Neural crest cell (in vitro differentiated cells): ENCODE results near the gene FHDC1. TPM values are rescaled to one million over a fixed set of nuclear protein-coding genes. Genes with fewer than 3 reads are reported as not detected.

Source experiments
- DNase-seq: peaks from one replicate; pipeline ENCODE4 v3.0.0; 2021; ENCODE audit warnings: low read depth, mixed read lengths, low spot score
- H3K27ac Mint-ChIP-seq: one replicate; pipeline ENCODE4 v1.8.0; 2021; ENCODE audit warnings: mild to moderate bottlenecking, mixed read lengths; ENCODE audit not compliant: unreplicated experiment
- H3K27me3 Mint-ChIP-seq: 2 replicates; pipeline ENCODE4 v1.8.0; 2021; ENCODE audit warnings: low read depth, mild to moderate bottlenecking, mixed read lengths
- H3K36me3 Mint-ChIP-seq: 2 replicates; pipeline ENCODE4 v1.8.0; 2021; ENCODE audit warnings: low read depth, mild to moderate bottlenecking, mixed read lengths
- H3K4me1 Mint-ChIP-seq: 2 replicates; pipeline ENCODE4 v1.8.0; 2021; ENCODE audit warnings: mixed read lengths
- H3K4me3 Mint-ChIP-seq: one replicate; pipeline ENCODE4 v1.8.0; 2021; ENCODE audit warnings: mild to moderate bottlenecking, mixed read lengths
- H3K9me3 Mint-ChIP-seq: 2 replicates; pipeline ENCODE4 v1.8.0; 2021; ENCODE audit warnings: mixed read lengths
- total RNA-seq: library from RNA; stranded (reverse); gene quantifications from 2 replicates; pipeline ENCODE4 v1.2.1, GENCODE V29; 2021
- TF ChIP-seq, protein P1 (sequence below): fragments of 200-600 bp; sonication (generic); conservative IDR thresholded peaks from 2 replicates; pipeline ENCODE4 v1.5.0; 2021; ENCODE audit warnings: antibody characterized with exemption, mild to moderate bottlenecking

The FHDC1 gene
- total RNA-seq, 1 donor from 2014 or later = 52.0 TPM

DNA sequence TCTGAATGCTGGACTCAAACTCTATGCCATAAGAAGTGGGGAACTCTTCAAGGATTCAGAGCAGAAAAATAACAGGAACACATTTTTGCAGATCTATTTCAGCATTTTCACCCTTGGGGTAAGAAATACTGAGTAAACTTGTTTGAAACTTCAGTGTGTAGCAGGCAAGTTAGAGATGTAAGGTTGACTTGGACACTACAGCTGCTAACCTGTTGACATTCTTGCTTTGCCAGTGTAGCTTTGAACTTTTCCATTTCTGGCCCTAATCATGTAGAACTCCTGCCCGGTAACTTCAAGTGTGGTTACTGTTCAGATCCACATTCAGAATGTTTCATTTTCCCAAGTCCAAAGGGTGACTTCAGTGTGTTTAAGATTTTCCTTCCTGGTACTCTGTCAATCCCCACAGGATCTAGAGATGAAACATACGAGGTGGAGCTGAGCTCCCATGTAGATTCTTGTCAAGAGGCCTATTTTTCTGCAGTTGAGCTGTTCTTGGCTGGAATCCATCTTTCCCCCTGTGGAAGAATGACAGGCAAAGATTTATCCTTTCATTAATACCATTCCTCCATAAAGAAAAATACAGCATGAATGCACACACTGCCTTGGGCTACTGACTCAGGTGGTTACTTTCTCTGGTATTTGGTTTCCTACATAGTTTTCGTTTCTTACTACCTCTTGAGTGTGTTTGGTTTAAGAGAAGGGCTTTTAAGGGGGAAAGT, 34.1 kb downstream of the FHDC1 start:
- TF ChIP-seq, protein P1, sequence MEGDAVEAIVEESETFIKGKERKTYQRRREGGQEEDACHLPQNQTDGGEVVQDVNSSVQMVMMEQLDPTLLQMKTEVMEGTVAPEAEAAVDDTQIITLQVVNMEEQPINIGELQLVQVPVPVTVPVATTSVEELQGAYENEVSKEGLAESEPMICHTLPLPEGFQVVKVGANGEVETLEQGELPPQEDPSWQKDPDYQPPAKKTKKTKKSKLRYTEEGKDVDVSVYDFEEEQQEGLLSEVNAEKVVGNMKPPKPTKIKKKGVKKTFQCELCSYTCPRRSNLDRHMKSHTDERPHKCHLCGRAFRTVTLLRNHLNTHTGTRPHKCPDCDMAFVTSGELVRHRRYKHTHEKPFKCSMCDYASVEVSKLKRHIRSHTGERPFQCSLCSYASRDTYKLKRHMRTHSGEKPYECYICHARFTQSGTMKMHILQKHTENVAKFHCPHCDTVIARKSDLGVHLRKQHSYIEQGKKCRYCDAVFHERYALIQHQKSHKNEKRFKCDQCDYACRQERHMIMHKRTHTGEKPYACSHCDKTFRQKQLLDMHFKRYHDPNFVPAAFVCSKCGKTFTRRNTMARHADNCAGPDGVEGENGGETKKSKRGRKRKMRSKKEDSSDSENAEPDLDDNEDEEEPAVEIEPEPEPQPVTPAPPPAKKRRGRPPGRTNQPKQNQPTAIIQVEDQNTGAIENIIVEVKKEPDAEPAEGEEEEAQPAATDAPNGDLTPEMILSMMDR = no peak
- no peaks in the 10 kb centered on the region for H3K4me1 Mint-ChIP-seq
- no peak overlapping the region for H3K27ac Mint-ChIP-seq
- no peaks in the 10 kb centered on the region for H3K27me3 Mint-ChIP-seq
- peaks cover 14% of the 10 kb centered on the region for H3K36me3 Mint-ChIP-seq
- no peak overlapping the region for H3K4me3 Mint-ChIP-seq
- DNase-seq = no peak
- H3K9me3 Mint-ChIP-seq = no peaks in the 10 kb centered on the region

DNA sequence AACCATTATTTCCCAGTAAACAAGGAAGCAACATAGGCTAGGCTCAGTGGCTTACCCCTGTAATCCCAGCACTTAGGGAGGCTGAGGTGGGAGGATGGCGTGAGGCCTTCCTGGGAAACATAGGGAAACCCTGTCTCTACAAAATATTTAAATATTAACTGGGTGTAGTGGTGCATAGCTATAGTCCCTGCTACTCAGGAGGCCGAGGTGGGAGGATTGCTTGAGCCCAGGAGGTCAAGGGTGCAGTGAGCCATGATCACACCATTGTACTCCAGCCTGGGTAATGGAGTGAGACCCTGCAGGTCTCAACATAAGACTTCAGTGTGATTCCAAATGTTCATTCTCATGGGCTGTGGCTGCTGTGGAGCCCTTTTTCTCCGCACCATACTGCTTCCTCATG, 34.9 kb downstream of the FHDC1 start:
- no peak overlapping the region for H3K27ac Mint-ChIP-seq
- no peaks in the 10 kb centered on the region for H3K9me3 Mint-ChIP-seq
- no peaks in the 10 kb centered on the region for H3K4me1 Mint-ChIP-seq
- no peaks in the 10 kb centered on the region for H3K27me3 Mint-ChIP-seq
- H3K4me3 Mint-ChIP-seq = no peak overlapping the region
- TF ChIP-seq, protein P1 = no peak
- DNase-seq = no peak
- peaks cover 14% of the 10 kb centered on the region for H3K36me3 Mint-ChIP-seq

DNA sequence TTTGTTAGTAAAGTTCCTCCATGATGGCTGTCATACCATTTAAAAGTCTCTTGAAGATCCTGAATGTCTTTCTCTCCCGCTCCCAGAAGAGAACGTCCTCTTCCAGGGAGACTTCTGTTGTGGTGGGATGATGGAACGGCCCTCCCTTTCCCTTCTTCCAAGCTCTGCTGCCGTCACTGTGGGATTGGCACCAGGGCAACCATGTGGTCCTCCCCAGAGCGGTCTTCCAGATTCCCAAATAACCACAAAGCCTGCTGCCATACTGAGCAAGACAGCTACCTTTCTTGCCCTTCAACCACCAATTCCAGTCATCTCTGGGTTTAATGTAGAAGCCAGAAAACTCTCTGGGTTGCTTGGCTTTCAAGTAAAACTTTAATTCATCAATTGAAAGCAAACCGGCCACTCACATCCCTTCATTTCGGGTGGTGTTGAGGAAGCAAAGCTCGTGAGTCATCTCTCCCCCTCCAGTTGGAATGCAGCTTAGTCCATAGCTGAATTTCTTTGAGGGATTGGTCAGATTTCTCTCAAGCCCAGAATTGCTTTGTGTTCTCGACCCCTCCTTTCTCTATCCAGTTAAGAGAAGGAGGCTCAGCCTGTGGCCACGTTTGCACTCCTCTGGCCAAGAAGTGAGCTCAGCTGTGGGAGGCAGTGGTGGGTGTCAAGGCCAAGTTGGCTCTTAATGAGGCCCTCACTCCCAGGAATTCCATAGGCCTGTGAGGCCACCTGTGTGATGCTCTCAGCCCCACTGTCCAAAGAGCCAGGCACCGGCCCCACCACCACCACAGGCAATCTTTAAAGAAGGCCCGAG, 36.9 kb downstream of the FHDC1 start:
- H3K4me3 Mint-ChIP-seq = no peak overlapping the region
- TF ChIP-seq, protein P1 = no peak
- no peak for DNase-seq
- H3K9me3 Mint-ChIP-seq = no peaks in the 10 kb centered on the region
- no peaks in the 10 kb centered on the region for H3K4me1 Mint-ChIP-seq
- H3K27me3 Mint-ChIP-seq = no peaks in the 10 kb centered on the region
- H3K27ac Mint-ChIP-seq = no peak overlapping the region
- peaks cover 14% of the 10 kb centered on the region for H3K36me3 Mint-ChIP-seq

DNA sequence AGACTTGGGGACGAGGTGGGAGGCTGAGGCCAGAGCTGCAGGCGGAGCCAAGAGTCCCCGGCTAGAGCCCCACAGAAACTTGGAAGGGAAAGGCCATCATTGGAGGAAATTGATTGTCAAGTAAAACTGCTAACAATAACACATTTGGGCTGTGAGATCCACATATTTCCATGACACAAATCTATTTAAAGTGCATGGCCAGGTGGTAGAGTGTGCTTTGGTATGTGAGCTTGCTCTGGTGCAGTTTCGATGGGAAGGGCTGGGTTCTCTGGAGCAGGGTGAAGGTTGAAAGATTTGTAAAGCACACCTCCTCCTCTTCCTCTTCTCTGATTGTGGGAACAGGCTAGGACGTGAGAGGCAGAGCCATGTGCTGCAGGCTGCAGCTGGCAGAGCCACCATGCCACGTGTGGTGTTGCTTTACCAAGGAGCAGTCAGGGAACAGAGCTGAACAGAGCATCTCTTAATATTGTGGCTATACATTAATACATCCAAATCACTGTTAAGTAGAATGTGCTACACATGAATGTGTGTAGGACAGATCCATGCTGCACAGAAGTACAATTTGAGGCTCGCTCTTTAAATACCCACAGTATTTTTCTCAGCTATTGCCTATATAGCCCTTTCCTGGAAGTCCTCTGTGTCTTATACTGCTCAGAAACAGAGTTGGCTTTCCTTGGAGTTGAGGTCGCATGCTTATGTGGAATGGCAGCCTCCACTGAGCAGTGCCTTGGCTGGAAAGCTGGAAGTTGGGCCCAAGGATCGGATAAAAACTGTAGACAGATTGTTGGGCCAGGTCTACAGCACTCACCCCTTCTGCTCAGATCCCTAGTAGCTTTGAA, 37.7 kb downstream of the FHDC1 start:
- Mint-ChIP-seq H3K9me3 (no peaks in the 10 kb centered on the region), H3K36me3 (peaks cover 14% of the 10 kb centered on the region), H3K27me3 (no peaks in the 10 kb centered on the region), H3K4me3 (peak overlapping the region; percentile 64), H3K4me1 (no peaks in the 10 kb centered on the region), H3K27ac (no peak overlapping the region)
- DNase-seq = no peak
- TF ChIP-seq, protein P1 = no peak
